ENCODE data around the gene SERTAD2. TPM values are rescaled to one million over a fixed set of nuclear protein-coding genes. Genes with fewer than 3 reads are reported as not detected.
A peak's percentile ranks its signal among the peaks of the same experiment; 100 is the strongest.

SERTAD2 gene
- total RNA-seq, 2 experiments from 2014 or later: 50.5 to 54.1 TPM

- DNase-seq: peak in 1 of 14 experiments; percentile 19
- Mint-ChIP-seq H3K9me3 (no peaks in the 10 kb centered on the region), H3K27me3 (no peaks in the 10 kb centered on the region), H3K4me3 (no peak overlapping the region), H3K4me1 (ENCODE audit: low read depth) (no peaks in the 10 kb centered on the region), H3K36me3 (ENCODE audit: low read depth) (no peaks in the 10 kb centered on the region), H3K27ac (no peak overlapping the region)
- ChIA-PET CTCF (interaction anchor here (1.1 to 3.8 kb wide), 2 partner anchors 9 to 28 kb away, joined by 3 to 12 read pairs; no protein-coding TSS in a partner anchor), POLR2A (interaction anchor here (0.6 to 1.8 kb wide), 4 partner anchors 11 to 610 kb away, joined by 3 to 6 read pairs (median 4); partner anchors contain the start of genes ACTR2 and AFTPH)
- Histone ChIP-seq H3K27me3 (ENCODE audit: control insufficient read depth in 1 of 2, insufficient read depth in 2 of 2, low read length in 2 of 2) (no peaks in the 10 kb centered on the region), H3K9me3 (ENCODE audit: control insufficient read depth in 1 of 2, insufficient read depth in 1 of 2, low read length in 2 of 2) (no peaks in the 10 kb centered on the region), H3K4me1 (ENCODE audit: insufficient read depth, low read length) (no peaks in the 10 kb centered on the region), H3K36me3 (ENCODE audit: insufficient read depth, low read length) (no peaks in the 10 kb centered on the region), H3K27ac (ENCODE audit: low read depth in 1 of 2, low read length in 2 of 2) (no peak overlapping the region), H3K4me3 (ENCODE audit: low read length) (no peak overlapping the region)
- ATAC-seq (ENCODE audit: poor library complexity): no peak
- TF ChIP-seq CTCF (IDR thresholded peaks at IDR 0.05): no peak
- intact Hi-C loops (cut with DNase I, micrococcal nuclease): no loop called here
These were observed 36.0 kb downstream of the SERTAD2 start for GRCh38 chr2:64617631-64618151.

- peak in 1 of 14 experiments; percentile 5 for DNase-seq
These were observed 37.7 kb downstream of the SERTAD2 start for GRCh38 chr2:64615844-64616536.

More at GRCh38 chr2:64615844-64616536, 37.7 kb downstream of the SERTAD2 start:
- intact Hi-C loops (cut with DNase I, micrococcal nuclease): no loop called here
- H3K9me3 ChIP-seq (ENCODE audit: control insufficient read depth in 1 of 2, insufficient read depth in 1 of 2, low read length in 2 of 2): no peaks in the 10 kb centered on the region
- no peaks in the 10 kb centered on the region for H3K36me3 ChIP-seq (ENCODE audit: insufficient read depth, low read length)
- no peak overlapping the region for H3K4me3 ChIP-seq (ENCODE audit: low read length)
- Mint-ChIP-seq H3K9me3 (no peaks in the 10 kb centered on the region), H3K4me1 (ENCODE audit: low read depth) (no peaks in the 10 kb centered on the region), H3K27ac (no peak overlapping the region), H3K36me3 (ENCODE audit: low read depth) (no peaks in the 10 kb centered on the region), H3K4me3 (no peak overlapping the region), H3K27me3 (no peaks in the 10 kb centered on the region)
- H3K27ac ChIP-seq (ENCODE audit: low read depth in 1 of 2, low read length in 2 of 2): no peak overlapping the region
- no peak for TF ChIP-seq CTCF (IDR thresholded peaks at IDR 0.05)
- no peaks in the 10 kb centered on the region for H3K27me3 ChIP-seq (ENCODE audit: control insufficient read depth in 1 of 2, insufficient read depth in 2 of 2, low read length in 2 of 2)
- ATAC-seq (ENCODE audit: poor library complexity): no peak
- H3K4me1 ChIP-seq (ENCODE audit: insufficient read depth, low read length): no peaks in the 10 kb centered on the region
- POLR2A ChIA-PET: interaction anchor here (0.9 to 1.8 kb wide), 3 partner anchors 9 to 38 kb away, joined by 3 to 6 read pairs (median 5); partner anchors contain the start of gene SERTAD2
- CTCF ChIA-PET: interaction anchor here (0.7 to 3.8 kb wide), 2 partner anchors 30 to 195 kb away, joined by 3 to 12 read pairs; no protein-coding TSS in a partner anchor
